ENCODE measurements around the gene RANBP3.

DNA sequence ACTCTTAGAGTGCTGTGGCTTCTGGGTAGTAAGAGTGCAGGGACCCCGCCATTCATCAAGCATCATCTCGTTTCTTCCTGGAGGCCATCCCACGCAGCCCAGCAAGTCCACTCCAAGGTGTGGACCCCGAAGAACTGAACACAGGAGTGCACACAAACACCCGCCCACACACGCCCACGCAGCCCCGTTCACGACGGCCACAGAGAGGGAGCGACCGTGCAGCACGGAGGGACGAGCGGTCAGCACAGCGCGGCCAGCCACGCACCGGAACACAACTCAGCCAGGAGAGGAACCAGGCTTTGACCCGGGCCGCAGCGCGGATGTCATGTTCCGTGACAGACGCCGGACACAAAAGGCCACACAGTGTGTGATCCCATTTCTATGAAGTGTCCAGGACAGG, 18.2 kb upstream of the RANBP3 start:
- TF ChIP-seq CTCF (IDR thresholded peaks at IDR 0.05) (no peak), POLR2A (IDR thresholded peaks at IDR 0.05) (no peak)

Data from upper lobe of left lung (tissue), 4 donors.